Fibroblast of gingiva (primary cell): Measurements from ENCODE around the gene ATP5F1E.
"Not testable (repeated sequence)": the region's sequence is repeated elsewhere in the genome, so short reads cannot be mapped to it uniquely, and the experiment has no call there.

Source experiments
- DNase-seq: peaks from one replicate; pipeline ENCODE4 v3.0.0-alpha.2; 2011; ENCODE audit warnings: low read depth

Gene ATP5F1E

GRCh38 chr20:58988565-58988882 lies 43.6 kb downstream of the ATP5F1E start:
- no peak for DNase-seq

GRCh38 chr20:58987790-58988564 lies 44.2 kb downstream of the ATP5F1E start:
- DNase-seq = no peak

GRCh38 chr20:58986968-58987517 lies 45.1 kb downstream of the ATP5F1E start:
- no peak for DNase-seq

- DNase-seq = no peak
These were observed 45.7 kb downstream of the ATP5F1E start for GRCh38 chr20:58986286-58986967.

GRCh38 chr20:58985656-58986055 lies 46.5 kb downstream of the ATP5F1E start:
- DNase-seq = no peak

GRCh38 chr20:58984691-58985090 lies 47.4 kb downstream of the ATP5F1E start:
- DNase-seq = no peak

DNA sequence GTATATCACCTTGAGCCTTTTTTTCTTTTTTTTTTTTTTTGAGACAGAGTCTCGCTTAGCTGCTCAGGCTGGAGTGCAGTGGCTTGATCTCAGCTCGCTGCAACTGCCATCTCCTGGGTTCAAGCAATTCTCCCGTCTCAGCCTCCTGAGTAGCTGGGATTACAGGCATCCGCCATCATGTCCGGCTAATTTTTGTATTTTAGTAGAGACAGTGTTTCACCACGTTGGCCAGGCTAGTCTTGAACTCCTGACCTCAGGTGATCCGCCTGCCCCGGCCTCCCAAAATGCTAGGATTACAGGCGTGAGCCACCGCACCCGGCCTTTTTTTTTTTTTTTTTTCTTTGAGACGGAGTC lies 49.0 kb downstream of the ATP5F1E start:
- not testable (repeated sequence) for DNase-seq

DNA sequence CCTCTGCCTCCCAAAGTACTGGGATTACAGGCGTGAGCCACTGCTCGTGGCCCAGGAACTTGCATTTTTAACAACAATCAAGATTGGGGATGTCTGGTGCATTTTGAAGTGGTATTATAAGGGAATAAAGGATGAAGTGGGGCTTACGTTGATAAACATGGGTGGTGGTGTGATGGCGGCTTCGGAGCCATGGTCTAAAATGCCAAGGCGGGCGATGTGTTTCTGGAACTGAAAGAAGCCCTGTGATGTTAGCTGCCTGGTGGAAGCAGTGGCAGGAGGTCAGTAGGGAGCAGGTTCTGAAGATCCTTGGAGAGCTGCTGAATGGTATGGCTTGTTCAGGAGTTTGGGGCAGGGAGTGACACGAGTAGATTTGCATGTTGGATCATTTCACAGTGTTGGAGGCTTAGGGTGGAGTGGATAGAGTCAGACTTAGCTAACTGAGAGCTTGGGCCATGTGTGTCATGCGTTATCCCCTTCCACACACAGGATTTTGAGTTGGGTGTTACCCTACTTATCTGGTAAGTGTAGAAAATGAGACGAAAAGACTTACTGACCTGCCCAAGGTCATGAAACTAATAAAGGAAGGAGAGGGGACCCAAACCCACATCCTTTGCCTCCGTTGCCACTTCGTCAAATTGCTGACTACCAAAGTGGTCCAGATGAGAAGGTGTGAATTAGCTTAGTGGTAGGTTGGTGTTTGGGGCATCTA lies 49.6 kb downstream of the ATP5F1E start:
- no peak for DNase-seq

- no peak for DNase-seq
These were observed 50.3 kb downstream of the ATP5F1E start for GRCh38 chr20:58981628-58982364.

GRCh38 chr20:58980711-58981627 lies 51.2 kb downstream of the ATP5F1E start, which contains the start of gene NELFCD:
Gene NELFCD, plus strand, starts transcription at chr20:58981256. Its CDS starts 54 bp downstream, at chr20:58981310.
- DNase-seq = peak; percentile 77

DNA sequence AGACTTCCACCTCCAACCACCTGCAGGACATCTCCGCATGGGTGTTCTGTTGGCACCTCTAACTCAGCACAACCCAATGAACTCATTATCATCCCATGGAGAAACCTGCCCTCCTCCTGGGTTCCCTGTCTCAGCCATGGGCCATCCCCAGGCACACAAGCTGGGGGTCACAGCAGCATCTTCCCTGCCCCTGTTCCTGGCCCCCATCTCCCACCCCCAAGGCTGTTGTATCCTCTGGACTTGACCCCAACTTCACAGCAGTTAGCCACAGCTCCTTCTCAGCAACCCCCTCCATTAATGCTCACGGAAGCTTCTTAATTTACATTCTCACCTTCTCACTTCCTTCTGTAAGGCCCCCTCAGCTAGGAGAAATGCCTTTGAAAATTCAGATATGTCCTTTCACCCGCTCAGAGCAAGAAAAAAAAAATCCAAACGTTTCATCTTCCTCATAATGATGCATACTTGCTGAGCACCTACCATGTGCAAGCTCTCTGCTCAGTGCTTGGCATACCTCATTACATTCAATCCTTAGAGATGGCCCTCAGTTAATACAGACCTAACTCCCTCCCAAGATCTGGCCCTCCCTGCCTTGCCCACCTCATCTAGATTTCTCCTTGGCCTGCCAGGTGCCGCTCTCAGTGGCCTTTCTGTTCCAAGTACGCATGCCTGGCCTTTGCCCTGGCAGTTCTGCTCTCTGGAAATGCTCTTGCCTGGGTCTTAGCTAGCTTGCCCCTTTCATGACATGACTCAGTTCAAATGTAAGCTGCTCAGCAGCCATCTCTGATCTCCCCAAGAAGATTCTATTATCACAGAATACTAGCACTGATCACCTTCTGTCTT lies 53.6 kb downstream of the ATP5F1E start:
- DNase-seq = no peak

DNA sequence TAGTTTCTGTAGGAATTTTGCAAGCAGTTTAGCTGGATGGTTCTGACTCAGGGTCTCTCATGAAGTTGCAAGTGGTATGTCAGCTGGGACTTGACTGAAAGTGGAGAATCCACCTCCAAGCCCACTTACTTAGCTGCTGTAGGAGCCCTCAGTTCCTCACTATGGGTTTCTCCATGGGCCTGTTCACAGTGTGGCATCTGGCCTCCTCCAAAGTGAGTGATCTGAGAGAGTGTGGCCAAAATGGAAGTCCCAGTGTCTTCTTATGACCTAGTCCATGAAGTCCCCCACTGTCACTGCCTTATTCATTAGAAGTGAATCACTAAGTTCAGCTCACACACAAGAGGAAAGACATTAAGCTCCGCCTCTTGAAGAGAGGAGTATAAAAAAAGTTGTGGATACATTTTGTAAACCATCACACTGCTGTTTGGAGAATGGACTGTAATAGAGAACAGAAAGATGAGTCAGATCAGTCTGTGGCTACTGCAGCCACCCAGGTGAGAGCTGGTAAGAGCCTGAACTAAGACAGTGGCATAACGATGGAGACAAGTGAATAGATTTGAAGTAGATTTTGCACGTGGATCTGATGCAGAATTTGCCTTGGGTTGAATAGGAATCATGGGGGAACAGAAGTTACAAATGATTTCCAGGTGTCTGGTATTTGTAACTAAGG lies 55.9 kb downstream of the ATP5F1E start:
- no peak for DNase-seq
